SKM-1 (cell line): ENCODE results near the gene ATAT1.
"Not testable (repeated sequence)": the region's sequence is repeated elsewhere in the genome, so short reads cannot be mapped to it uniquely, and the experiment has no call there.

Source experiments
- DNase-seq: peaks from one replicate; lab custom pipeline; 2025; ENCODE audit not compliant: unreplicated experiment; lab: John Stamatoyannopoulos, UW

The ATAT1 gene

DNA sequence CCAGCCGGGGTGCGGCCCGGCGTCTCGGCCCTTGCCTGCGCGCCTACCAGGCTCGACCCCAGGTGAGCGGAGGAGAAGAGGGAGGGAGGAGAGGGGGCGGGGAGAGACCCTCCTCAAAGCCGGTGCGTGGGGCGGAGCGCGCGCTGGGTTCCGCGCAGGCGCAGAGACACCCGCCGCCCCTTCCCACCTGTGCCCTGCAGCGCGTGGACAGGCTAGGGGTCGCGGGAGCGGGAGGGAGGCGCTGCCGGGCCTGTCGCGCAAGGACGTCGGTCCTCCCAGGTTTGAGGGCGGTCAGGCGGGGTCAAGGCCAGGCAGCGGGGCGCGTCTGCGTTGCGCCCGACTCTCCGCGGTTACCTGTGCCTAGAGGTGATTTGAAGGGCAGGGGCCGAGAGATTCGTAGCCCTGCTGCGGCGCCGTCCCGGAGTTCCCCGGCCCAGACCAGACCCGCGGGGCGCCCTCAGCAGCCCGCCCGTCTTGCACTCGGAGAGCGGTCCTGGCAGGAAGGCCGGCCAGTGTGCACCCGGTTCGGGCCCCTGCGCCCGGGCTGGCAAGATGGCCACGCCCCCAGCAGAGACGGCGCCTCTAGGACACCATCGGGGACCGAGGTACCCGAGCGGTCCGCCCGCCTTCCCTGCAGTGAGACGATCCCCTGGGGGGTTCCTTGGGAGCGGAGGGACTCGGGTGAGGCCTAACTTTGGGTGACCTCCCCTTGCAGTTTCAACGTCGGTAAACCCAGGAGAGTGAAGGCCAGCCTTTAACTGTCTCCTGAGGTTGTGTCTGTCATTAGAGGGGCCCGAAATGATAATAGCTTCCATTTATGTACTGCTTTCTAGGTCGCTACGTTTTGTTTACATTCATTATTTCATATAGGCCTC lies 20.8 kb downstream of the ATAT1 start:
- DNase-seq = no peak

DNA sequence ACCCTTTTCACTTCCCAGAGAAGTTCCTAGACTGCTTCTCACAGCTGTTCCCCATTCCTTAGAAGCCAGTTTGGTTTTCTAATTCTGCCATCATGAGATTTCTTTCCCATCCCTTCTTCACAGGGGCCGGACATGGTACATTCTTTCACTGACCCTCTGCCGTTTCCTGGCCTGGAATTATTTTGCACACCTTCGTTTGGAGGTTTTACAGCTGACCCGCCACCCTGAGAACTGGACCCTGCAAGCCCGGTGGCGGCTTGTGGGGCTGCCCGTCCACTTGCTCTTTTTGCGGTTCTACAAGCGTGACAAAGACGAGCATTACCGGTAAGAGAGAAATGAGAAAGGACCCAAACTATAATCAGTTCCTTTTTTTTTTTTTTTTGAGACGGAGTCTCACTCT lies 24.5 kb downstream of the ATAT1 start:
- no peak for DNase-seq

DNA sequence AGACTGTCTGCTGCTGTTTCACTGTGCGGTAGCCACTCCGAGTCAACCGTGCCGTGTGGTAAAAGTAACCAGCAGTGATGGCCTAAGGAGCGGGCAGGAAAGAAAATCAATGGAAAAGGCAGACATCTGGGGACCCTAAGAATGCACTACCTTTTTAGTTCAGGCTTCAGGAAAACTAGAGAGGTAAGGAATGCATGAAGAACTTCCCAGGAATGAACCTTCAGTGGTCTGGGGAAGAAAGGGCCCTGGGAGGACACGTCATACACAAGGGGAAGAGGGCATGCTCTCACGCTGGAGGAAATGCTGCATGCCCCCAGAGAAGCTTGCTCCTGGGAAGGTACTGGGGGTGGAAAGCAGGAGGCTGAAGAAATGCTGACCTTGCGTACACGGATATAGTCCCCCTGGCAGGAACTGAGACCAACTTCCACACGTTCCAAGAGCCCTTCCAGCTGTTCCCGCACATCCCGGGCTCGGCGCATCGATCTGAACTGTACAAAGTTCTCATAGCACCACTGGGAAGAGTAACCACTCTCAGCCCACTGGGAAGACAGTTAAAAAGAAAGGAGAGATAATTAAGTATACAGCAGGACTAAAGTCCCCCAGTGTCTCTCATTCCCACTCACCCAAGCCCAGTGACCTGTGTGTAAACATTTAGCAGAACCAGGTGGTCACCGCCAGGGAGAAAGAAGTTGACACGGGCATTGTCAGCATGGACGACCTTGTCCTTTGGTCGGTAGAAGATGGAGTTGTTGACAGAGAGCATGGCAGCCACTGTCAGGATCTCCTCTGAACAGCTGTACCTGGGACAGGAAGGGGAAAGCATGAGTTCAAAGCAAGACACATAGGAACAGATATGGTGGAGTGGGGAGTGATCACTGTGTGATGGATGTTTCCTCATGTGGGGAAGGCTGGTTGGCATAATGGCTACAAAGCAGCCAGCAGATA lies 28.4 kb downstream of the ATAT1 start:
- DNase-seq = no peak

DNA sequence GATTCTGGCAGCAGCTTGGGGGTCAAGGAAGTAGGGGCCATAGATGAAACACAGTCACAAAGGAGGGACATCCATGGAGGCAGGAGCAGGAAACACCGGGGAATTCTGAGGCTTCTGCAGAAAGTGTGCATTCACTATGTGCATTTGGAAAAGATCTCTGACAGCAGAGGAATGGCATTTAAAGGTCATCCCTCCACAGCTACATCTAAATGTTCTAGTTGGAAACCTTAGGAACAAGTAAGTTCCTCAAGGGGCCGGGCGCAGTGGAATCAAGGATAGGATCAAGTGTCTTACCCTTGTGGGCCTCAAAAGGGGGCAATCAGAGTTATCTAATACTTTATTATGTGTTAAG lies 29.0 kb downstream of the ATAT1 start:
- DNase-seq = no peak

DNA sequence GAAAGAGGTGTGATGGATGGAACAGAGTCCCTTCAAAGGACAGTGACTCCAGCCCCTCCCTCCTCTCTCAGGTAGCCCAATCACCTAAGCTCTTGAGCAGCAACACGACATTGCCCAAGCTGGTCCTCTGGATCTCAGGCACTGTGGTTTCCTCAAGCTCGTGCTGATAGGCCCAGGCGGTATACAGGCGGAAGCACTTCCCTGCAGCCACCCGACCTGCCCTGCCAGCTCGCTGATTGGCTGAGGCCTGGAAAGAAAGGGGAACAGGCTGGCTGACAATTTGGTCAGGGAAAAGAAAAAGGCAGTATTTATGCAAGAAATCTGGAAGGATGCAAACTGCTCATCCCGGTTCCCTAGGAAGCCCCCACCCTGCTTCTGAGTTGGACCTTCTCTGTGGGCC lies 29.8 kb downstream of the ATAT1 start:
- no peak for DNase-seq

DNA sequence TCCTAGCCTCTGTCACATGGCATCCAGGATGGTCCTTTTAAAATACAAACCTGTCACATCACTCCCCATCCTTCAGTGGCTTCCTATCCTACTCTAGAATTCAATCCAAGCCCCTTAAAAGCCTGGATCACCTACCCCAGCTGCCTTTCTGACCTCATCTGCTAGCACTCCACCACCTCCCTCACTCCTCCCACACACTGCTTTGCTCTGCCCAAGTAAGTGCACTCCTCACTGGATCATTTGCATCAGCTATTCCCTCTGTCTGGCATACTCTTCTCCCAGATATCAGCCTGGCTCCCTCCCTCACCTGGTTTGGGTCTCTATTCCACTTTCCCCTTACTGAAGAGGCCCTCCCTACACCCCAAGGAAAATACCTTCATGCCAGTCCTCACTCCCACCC lies 30.8 kb downstream of the ATAT1 start:
- DNase-seq = no peak

DNA sequence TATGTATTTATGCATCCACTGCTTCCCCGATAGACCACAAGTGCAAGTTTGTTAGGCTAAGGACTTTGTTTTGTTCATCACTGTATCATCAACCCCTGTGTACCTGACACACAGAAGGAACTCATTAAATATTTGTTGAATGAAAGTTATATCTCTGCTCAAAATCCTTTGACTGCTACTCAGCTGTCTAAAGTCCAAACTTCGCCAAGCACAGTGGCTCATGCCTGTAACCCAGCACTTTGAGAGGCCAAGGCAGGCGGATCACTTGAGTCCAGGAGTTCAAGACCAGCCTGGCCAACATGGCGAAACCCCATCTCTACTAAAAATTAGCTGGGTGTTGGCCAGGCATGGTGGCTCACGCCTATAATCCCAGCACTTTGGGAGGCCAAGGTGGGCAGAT lies 31.2 kb downstream of the ATAT1 start:
- not testable (repeated sequence) for DNase-seq

DNA sequence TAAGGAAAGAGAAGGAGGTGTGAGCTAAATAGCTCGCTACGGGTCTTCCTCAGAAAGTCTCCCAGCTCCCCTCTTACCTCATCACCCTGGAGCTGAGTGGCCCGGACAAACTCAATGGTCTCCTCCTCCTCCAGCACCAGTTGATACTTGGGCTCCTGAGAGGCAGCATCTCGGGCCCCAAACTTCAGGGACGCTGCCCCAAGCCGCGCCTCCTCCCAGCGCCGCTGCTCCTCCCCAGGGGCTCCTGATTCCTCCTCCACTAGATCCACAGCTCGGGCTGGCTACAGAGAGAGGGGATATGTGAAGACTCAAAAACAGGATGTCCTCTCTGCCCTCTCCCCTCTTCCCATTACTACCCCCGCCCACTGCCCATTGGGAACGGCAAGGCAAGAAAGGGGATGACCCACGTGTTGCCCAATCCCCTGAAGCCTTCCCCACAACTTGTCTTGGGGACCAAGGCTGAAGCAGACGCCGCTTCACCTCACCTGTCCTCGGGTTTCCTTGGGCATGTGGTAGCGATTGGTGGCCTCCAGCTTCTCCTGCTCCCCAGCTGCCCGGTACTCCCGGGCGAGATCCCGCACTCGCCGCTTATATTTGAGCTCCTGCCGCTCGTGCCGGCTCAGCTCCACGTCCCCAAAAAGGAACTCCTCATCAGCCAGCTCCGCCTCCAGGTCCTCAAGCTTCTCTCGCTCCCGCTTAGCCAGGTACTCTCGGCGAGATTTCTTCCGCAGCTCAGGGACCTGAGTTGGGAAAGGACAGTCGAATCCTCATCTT lies 38.5 kb downstream of the ATAT1 start:
- no peak for DNase-seq

DNA sequence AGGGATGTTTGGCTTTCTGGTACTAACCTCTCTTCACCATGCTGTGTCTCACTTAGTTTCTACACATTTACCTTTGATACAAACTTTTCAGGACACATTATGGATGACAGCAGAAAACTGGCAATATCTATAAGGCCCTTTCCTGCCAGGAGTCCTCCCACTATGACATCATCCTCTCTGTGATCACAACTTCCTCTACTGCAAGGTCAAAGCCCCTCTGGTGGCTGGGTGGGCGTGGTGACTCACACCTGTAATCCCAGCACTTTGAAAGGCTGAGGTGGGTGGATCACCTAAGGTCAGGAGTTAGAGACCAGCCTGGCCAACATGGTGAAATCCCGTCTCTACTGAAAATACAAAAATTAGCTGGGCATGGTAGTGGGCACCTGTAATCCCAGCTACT lies 39.6 kb downstream of the ATAT1 start:
- not testable (repeated sequence) for DNase-seq

DNA sequence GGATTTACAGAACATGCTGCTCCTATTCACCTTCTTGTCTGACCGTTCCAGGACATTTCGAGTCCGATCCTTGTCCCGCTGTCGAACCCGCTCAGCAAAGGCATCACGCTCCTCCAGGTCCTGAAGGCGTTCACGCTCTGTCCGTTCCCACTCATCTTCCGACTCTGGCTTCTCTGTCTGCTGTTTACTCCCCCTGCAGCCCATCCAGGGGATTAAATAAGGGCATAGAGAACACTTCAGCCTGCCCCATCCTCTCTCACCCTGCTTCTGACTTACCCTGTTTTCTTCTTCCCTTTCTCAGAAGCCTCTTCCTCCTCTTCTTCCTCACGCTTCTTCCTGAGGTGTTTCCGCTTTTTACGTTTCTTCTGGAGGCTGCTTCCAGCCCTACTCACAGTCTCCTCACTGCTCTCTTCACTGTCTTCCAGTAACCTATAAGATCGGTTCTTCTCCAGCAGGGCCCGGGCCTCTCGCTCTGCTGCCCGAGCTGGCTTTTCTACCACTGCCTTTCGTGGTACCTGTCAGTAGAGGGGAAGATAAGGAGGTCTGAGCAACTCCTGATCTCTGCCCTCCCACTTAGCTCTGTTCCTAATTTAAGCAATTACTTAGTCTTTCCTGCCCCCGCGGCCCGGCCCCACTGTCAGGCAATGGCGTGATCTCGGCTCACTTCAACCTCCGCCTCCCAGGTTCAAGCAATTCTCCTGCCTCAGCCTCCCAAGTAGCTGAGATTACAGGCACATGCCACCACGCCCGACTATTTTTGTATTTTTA lies 44.3 kb downstream of the ATAT1 start:
- DNase-seq = no peak

DNA sequence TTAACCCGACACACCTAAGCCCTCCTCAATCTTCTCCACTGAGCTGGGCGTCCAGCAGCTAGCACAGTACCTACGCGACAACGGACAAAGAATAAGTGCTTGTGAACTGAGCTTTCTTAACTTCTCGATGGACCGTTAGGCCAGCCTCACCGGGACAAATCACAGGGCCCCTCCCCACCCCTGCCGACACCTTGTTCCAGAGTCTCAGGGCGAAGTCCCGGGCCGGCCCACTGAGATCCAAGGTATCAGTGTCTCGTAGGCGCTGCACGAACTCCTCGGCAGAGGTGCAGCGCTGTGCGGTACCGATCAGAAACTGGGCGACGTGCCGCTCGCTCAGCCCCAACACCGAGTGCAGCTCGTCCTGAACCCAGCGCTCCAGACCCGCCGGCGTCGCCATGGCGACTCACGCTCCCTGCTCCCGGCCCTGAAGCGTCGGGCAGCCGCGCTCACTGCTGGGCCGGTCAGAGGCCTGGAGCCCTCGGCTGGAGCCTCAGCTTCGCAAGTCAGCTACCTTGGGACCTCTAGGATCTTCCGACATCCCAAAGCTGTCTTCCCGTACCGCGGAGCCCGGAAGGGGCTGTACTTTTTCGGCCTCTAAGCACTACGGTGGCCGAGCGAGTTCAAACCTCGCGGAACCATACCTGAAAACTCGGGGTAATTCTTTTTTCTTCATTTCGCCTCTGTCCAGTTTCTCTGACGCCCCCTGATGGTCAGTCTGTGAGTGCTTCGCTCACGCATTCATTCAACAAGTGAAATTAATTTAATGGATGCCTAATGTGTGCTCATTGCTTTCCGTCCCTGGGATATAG lies 46.0 kb downstream of the ATAT1 start, which contains the start of gene DHX16:
TSS of gene DHX16 (minus strand) at position 562 of the 809 bp plus-strand sequence. CDS start at position 397, 165 bp downstream.
- DNase-seq = peak; percentile 92

DNA sequence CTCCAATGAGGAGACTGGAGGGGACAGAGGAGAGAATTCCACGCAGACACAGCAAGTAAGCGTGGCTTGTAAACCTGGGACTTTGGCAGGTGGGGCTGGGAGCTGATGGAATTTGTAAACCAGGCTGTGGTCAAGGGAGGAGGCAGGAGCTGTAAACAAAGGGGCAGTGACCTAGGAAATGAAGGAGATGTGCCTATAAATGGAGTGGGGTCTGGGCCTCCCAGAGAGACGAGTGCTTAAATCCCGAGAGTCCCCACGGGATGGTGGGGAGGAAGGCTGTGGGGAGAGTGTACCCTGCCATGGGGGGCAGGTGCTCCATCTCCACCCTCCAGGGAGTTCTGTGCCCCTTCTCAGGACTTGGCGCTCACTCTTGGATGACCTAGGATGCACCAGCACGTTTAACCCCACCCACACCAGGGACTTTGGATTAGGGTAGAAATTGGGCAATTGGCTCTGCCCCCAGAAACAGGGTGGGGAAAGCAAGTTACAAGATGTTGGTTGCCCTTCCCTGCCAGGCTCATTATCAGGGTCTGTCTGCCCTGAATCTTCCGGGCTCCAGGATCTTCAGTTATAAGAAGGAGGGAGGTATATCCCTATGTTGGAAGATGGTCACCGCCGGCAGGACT lies 50.1 kb downstream of the ATAT1 start:
- DNase-seq = no peak

DNA sequence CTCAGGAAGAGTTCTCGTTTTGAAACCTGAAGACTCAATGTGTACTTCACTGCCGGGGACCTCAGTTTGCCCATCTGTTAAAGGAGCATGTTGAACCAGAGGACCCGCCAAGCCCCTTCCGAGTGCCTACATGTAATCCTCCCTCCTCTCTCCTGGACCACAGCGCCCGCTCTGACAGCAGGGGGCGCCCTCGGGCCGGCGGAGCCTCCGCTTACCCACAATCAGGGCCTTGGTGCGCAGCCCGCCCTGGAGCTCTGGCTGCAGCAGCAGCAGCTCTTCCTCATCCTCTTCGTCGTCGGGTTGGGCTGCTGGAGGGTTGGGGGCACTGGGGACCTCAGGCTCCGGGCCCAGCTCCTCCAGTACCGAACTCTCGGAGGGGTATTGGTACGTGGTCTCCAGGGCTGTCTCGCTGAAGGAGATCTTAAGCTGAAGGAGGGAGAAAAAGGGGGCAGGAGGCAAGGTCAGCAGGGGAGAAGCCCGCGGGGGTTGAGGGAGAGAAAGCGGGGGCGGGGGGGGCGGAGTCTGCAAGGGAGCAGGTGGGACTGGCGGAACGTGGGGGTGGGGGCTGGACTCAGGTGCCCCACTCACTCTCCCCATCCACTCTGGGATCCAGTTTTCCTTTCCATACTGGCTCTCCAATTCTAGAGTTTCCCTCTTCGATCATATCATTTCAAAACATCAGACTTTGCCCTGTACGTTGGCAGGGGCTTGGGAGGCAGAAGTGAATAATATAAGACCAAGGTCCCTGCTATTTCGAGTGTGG lies 52.5 kb downstream of the ATAT1 start:
- DNase-seq = peak; percentile 38

DNA sequence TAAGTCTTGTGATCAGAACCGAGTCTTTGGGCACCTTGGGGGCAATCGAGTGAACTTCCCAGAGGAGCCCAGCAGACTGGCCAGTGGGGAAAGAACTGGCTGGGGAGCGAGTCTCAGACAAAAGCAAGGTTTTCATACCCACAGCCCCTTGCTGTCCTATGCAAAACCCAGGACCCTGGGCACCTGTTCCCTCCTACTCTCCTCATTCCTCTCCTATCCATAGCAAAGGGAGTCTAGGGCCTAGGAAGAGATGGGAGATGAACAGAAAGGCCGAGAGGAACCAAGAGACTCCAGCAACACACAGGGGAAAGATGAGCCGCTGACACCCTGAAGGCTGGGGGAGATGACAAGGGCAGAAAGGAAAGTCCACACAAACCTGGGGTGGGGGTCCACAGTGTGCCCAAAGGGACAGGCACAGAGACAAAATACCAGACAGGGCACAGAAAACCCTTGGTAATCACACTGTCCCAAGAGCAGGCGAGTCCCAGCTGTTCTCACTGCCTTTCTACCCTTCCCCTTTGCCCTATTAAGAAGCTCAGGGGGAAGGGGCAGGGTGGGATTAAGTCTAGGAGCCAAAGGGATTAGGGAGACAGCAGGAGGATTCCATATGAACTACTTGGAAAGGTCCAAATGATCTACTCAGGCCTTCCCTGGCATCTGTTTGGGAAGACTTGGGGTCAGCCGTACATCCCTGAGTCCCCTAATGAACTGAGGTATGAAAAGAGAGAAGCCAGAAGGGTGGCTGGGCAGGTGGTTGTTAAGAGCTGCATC lies 53.3 kb downstream of the ATAT1 start:
- DNase-seq = no peak

DNA sequence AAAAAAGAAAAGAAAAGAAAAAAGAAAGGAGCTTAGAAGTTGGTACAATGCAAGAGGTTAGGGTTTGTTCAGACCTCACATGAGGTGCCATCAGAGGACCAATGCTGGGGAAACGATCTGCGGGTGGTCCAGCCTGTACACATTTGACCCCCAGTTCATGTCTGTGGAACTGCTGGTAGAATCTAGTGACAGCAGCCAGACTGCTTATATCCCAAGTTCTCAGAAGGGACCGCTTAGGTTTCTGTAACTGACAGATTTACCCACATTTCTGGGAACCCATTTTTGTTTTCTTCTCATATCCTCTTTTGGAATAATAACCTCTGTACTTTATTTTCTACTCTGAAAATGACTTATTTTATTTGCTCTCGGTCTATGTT lies 55.1 kb downstream of the ATAT1 start:
- DNase-seq = no peak

DNA sequence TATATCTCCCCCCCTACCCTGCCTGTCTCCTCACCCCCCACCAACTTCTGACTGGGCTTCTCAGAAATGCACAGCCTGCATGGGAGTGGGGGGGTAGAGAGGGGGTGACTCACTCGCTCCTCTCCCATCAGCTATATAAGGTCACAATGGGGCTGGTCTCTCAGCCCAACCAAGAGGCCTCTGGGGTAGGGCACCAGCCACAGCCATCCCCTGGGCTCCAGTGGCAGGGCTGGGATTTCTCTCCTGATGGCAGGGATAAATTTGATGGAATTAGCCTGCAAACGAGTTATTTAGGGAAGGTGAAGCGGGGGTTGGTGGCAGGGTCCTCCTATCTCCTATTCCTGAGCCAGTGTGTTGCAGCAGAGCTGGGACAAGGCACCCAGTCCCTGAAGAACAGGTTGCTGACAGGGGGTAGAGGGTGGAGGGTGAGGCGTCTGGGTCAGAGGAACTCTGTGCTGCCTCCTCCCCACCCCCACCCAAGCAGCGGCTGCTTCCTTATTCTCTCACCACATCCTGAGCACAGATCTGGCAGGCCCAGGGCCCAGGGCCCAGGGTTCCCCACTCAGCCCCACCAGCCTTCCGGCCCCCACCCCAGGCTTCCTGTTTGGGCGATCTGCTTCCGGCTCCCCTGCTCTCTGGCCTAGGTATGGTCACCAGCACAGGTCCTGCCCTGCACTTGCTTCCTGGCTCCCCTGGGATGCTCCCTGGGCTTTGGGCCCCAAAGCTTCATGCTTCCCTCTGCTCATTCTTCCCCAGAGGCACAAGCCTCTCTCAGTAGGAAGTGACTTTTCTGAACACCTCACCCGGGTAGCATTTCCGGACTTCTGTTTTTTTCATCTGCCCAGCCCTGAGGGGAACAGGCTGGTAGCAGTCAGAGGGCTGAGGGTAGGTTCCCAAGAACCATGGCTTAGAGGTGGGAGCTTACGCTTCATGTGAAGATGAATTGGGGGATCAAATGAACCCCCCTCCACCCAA lies 55.8 kb downstream of the ATAT1 start:
- DNase-seq = peak; percentile 95
